BLaER1 (cell line): ENCODE results near the gene PTCH1.

Source experiments
- H3K27ac ChIP-seq: shearing (Covaris generic); formaldehyde crosslinking; 2 replicates; pipeline ENCODE4 v1.8.1; 2022
- H3K27me3 ChIP-seq: shearing (Covaris generic); formaldehyde crosslinking; 2 replicates; pipeline ENCODE4 v1.8.1; 2022
- H3K36me3 ChIP-seq: shearing (Covaris generic); formaldehyde crosslinking; 2 replicates; pipeline ENCODE4 v1.8.1; 2022
- H3K4me1 ChIP-seq: shearing (Covaris generic); formaldehyde crosslinking; 2 replicates; pipeline ENCODE4 v1.8.1; 2022
- H3K4me2 ChIP-seq: shearing (Covaris generic); formaldehyde crosslinking; 2 replicates; pipeline ENCODE4 v1.8.1; 2022
- H3K4me3 ChIP-seq: shearing (Covaris generic); formaldehyde crosslinking; 2 replicates; pipeline ENCODE4 v1.8.1; 2022
- H3K9ac ChIP-seq: shearing (Covaris generic); formaldehyde crosslinking; 2 replicates; pipeline ENCODE4 v1.8.1; 2022
- H3K9me3 ChIP-seq: shearing (Covaris generic); formaldehyde crosslinking; 2 replicates; pipeline ENCODE4 v1.8.1; 2022
- H4K20me1 ChIP-seq: shearing (Covaris generic); formaldehyde crosslinking; 2 replicates; pipeline ENCODE4 v1.8.1; 2022
- Cebpa-rat ChIP-seq: shearing (Covaris generic); IDR thresholded peaks from 2 replicates; pipeline ENCODE4 v1.8.1; 2022

PTCH1 gene

DNA sequence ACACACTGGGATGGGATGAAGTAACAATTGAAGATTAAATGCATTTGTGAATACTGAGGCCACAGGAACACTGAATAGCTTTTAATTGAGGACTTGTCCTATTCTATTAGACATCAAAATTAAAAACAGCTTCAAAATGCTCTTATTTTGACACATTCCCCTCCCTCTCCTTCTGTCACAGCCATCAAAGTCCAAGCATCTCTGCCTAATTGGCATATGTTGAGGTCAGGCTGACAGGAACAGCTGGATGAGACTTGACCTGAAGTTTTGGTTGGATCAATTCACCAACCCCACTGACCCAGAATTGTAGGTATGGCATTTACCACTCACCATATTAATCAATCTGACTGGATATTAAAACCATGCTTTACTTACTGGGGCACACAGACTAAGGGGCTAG lies 96.3 kb downstream of the PTCH1 start:
- H3K9ac ChIP-seq, result no peak overlapping the region
- H3K27ac ChIP-seq, result no peak overlapping the region
- peaks cover 3% of the 10 kb centered on the region; the same call in 1 of the 2 replicates for H3K4me1 ChIP-seq
- TF ChIP-seq Cebpa-rat, result no peak
- H3K27me3 ChIP-seq, result peaks cover 4% of the 10 kb centered on the region; the same call in 1 of the 2 replicates
- peaks cover 39% of the 10 kb centered on the region for H3K9me3 ChIP-seq
- H3K36me3 ChIP-seq, result no peaks in the 10 kb centered on the region
- H3K4me2 ChIP-seq, result no peak overlapping the region
- no peak overlapping the region for H3K4me3 ChIP-seq
- no peaks in the 10 kb centered on the region for H4K20me1 ChIP-seq

DNA sequence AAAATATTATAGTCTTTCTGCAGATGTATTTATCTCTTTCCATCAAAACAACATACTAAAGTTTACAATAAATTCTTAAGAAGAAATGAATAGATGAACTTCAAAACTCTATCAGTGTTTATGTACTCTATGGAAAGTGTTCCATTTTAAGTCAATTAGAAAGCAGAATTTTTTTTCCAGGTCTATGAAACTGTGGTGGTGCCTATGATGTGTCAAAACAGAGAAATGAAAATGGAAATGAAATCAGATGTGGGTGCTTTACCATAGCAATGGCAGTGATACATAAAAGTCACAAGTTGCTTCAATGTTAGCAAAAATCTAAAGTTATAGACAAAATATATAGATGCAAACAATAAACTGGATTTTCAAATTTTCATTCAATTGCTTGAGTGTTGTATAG lies 97.3 kb downstream of the PTCH1 start:
- no peak for TF ChIP-seq Cebpa-rat
- no peaks in the 10 kb centered on the region for H4K20me1 ChIP-seq
- H3K36me3 ChIP-seq, result no peaks in the 10 kb centered on the region
- no peaks in the 10 kb centered on the region for H3K27me3 ChIP-seq
- H3K27ac ChIP-seq, result no peak overlapping the region
- H3K9ac ChIP-seq, result no peak overlapping the region
- H3K4me3 ChIP-seq, result no peak overlapping the region
- H3K9me3 ChIP-seq, result peaks cover 35% of the 10 kb centered on the region
- no peak overlapping the region for H3K4me2 ChIP-seq
- no peaks in the 10 kb centered on the region for H3K4me1 ChIP-seq

DNA sequence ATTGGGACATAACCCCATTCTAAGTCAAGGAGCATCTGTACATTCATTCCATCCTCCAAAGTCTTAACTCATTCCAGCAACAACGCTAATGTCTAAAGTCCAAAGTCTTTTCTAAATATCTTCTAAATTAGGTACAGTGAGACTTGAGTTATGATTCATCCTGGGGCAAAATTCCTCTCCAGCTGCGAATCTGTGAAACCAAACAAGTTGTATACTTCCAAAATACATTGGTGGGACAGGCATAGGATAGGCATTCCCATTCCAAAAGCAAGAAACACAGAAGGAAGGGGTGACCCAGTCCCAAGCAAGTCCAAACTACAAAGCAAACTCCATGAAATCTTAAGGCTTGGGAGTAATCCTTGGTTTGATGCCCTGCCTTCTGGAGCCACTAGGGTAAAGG lies 101.6 kb downstream of the PTCH1 start:
- no peak for TF ChIP-seq Cebpa-rat
- Histone ChIP-seq H3K4me1 (no peaks in the 10 kb centered on the region), H3K27ac (no peak overlapping the region), H4K20me1 (no peaks in the 10 kb centered on the region), H3K27me3 (no peaks in the 10 kb centered on the region), H3K4me2 (no peak overlapping the region), H3K4me3 (no peak overlapping the region), H3K9ac (no peak overlapping the region), H3K9me3 (no peaks in the 10 kb centered on the region), H3K36me3 (no peaks in the 10 kb centered on the region)

DNA sequence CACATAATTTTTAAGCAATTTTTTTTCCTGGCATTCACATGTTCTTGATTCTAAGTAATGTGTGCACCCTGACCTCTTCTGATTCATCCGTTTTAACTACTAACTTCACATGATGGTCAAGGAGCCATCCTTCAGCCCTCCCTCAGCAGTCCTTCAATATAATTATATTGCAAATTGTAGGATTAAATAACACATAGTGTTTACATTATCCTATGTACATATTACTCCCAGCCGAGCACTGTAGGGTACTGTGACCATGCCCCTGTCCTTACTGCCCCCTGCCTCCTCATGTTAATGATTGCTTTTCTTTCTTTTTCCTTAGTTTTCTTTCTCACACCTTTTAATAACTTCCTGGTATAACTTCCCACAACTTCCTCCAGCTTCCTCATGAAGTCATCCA lies 103.0 kb downstream of the PTCH1 start:
- no peak overlapping the region for H3K9ac ChIP-seq
- H3K9me3 ChIP-seq, result no peaks in the 10 kb centered on the region
- TF ChIP-seq Cebpa-rat, result no peak

DNA sequence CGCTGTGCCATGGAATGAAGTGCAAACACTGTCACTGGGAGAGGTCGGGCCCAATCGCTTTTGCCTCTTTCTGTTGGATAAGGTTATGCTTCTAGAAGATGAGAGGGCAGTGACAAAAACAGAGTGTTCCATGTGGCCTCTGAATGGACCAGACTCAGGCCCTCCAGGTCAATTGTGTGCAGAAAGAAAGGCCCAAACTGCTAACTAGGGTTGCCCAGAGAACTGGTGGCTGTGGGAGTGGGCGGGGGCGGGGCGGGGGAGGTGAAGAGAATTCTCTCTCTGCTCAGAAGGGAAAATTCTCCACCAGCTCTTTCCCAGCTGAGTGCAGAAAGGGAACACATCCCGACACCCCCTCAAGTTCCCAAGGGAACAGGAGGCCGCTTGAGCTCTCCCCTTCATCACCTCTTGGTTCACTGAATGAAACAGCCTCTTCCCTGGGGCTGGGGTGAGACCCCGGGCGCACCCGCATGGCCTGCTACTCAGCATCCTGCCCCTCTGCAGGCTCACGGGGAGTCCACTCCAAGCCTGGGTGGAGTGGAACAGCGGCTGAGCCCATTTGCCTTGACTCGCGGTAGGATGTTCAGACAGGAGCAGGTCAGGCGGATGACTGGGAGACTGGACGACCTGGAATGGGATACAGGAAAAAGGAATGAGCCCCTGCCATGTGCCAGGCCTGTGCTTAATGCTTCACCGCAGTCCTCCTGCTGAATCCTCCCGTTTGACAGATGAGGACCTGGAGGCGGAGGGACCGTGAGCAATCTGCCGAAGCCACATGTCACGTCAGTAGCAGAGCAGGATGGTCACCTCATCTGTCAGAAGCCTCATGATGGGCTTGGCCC lies 105.5 kb downstream of the PTCH1 start:
- TF ChIP-seq Cebpa-rat, result no peak
- Histone ChIP-seq H3K4me3 (no peak overlapping the region), H3K4me2 (no peak overlapping the region), H3K9me3 (no peaks in the 10 kb centered on the region), H3K36me3 (no peaks in the 10 kb centered on the region), H3K27me3 (no peaks in the 10 kb centered on the region), H4K20me1 (no peaks in the 10 kb centered on the region), H3K27ac (no peak overlapping the region), H3K4me1 (no peaks in the 10 kb centered on the region), H3K9ac (no peak overlapping the region)

More for the DNA sequence above, 103.0 kb downstream of the PTCH1 start:
- Histone ChIP-seq H3K4me3 (no peak overlapping the region), H3K27me3 (no peaks in the 10 kb centered on the region), H4K20me1 (no peaks in the 10 kb centered on the region), H3K4me1 (no peaks in the 10 kb centered on the region), H3K27ac (no peak overlapping the region), H3K36me3 (no peaks in the 10 kb centered on the region), H3K4me2 (no peak overlapping the region)

DNA sequence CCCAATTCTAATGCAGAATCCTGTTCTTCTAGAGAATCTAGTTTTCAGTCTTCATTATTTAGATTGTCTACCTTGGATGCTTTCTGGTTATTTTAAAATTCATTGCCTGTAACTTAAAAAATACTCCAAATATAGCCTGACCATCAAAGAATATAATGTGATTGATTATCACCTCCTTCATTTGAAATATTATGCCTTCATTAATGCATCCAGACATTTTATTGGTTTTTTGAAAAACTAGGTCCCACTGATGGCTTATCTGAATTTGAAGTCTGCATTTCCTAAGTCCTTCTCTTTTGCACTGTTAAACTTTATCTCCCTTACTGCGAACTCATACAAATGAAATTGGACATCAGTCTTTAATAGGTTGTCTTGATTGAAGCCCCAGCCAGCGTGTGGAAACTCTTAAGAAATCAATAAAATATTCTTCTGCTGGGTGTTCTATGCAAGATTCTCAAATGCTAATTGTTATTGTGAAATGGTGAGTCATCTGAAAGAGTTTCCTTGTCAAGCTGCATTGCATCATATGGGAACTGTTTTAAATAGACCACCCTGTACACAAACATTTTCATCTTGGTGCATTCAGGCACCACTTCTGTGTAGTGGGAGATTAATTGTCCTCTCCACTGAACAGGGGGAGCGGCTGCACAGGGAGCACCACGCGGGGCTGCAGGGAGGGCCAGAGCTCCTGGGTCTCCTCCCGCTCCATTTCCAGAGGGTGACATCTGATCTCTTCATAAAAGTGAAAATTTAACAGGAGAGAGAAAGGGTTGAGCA lies 106.9 kb downstream of the PTCH1 start:
- H3K4me3 ChIP-seq, result no peak overlapping the region
- H3K36me3 ChIP-seq, result no peaks in the 10 kb centered on the region
- H3K9me3 ChIP-seq, result no peaks in the 10 kb centered on the region
- no peaks in the 10 kb centered on the region for H3K4me1 ChIP-seq
- H4K20me1 ChIP-seq, result no peaks in the 10 kb centered on the region
- H3K27ac ChIP-seq, result no peak overlapping the region
- no peaks in the 10 kb centered on the region for H3K27me3 ChIP-seq
- H3K9ac ChIP-seq, result no peak overlapping the region
- no peak overlapping the region for H3K4me2 ChIP-seq
- TF ChIP-seq Cebpa-rat, result no peak

DNA sequence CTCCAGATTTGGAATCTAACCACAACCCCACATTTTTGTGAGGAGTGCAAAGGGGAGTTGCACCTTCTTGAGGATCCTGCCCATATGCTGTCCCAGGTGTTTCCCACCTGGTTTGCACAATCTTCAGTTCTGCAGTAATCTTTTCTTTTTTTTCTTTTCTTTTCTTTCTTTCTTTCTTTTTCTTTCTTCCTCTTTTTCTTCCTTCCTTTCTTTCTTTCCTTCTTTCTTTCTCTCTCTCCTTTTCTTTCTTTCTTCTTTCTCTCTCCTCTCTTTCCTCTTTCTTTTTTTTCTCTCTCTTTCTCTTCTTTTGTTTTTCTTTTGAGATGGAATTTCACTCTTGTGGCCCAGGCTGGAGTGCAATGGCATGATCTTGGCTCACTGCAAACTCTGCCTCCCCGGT lies 109.2 kb downstream of the PTCH1 start:
- Histone ChIP-seq H3K9me3 (0 out of 2 replicates have a peak, but pooled peaks cover 4% of the 10 kb centered on the region), H3K36me3 (no peaks in the 10 kb centered on the region), H3K4me1 (no peaks in the 10 kb centered on the region), H3K9ac (no peak overlapping the region), H3K4me3 (no peak overlapping the region), H3K27ac (no peak overlapping the region), H4K20me1 (no peaks in the 10 kb centered on the region), H3K4me2 (no peak overlapping the region), H3K27me3 (no peaks in the 10 kb centered on the region)
- TF ChIP-seq Cebpa-rat, result no peak

DNA sequence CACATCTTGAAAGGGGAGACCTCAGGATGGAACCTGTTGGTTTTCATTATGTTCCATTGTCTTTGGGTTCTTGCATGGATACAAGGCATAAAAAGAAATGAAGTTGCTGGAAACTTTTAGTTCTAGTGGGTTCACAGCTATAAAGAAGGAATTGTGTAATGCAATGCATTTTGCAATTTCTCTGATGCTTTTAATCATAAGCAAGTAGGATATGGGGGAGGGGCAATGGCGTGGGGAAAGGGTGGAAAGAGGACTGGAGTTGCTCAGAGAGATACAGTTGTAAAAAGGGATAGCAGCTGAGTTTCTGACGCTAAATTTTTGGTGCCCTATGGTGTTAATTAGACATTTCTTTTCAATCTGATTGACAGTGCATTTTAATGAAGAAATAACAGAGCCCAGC lies 110.7 kb downstream of the PTCH1 start:
- no peaks in the 10 kb centered on the region for H4K20me1 ChIP-seq
- H3K4me1 ChIP-seq, result no peaks in the 10 kb centered on the region
- H3K9me3 ChIP-seq, result peaks cover 4% of the 10 kb centered on the region; the same call in 1 of the 2 replicates
- no peaks in the 10 kb centered on the region for H3K36me3 ChIP-seq
- no peak overlapping the region for H3K9ac ChIP-seq
- no peak for TF ChIP-seq Cebpa-rat
- H3K27me3 ChIP-seq, result no peaks in the 10 kb centered on the region
- no peak overlapping the region for H3K27ac ChIP-seq
- H3K4me2 ChIP-seq, result no peak overlapping the region
- no peak overlapping the region for H3K4me3 ChIP-seq

DNA sequence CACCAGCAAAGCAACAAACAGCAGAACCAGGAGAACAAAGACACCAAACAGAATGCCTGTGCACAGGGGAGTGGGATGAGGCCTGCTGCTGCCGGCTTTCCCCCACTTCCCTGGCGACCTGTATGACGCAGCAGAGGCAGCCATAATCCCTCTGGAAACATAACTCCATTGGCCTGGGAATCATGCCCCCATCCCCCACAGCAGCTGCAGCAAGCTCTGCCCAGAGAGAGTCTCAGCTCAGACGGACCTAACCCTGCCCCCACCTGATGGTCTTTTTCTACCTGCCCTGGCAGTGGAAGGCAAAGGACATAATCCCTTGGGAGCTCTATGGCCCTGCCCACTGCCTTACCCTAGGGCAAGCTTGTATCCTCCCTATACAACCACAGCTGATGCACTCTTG lies 117.5 kb downstream of the PTCH1 start:
- Histone ChIP-seq H3K9me3 (peaks cover 27% of the 10 kb centered on the region), H3K4me3 (no peak overlapping the region), H3K27me3 (no peaks in the 10 kb centered on the region), H3K36me3 (no peaks in the 10 kb centered on the region), H3K4me2 (no peak overlapping the region), H3K9ac (no peak overlapping the region), H3K27ac (no peak overlapping the region), H4K20me1 (no peaks in the 10 kb centered on the region), H3K4me1 (no peaks in the 10 kb centered on the region)
- TF ChIP-seq Cebpa-rat, result no peak
